ENCODE data around the gene RNF169. TPM values are rescaled to one million over a fixed set of nuclear protein-coding genes. Genes with fewer than 3 reads are reported as not detected.

RNF169 gene
- total RNA-seq, 1 experiment from 2014 or later, result 13.0 TPM

GRCh38 chr11:74820763-74821162 is 72.1 kb downstream of the RNF169 start:
- Histone ChIP-seq H3K23ac (ENCODE audit: insufficient read length, low read depth, low read length) (no peak overlapping the region), H3K56ac (ENCODE audit: insufficient read length, low read depth, low read length) (no peak overlapping the region), H3K4ac (ENCODE audit: low read depth, low read length) (no peak overlapping the region), H2BK15ac (ENCODE audit: low read depth, low read length) (no peak overlapping the region), H3K79me1 (ENCODE audit: insufficient read depth, low read depth, low read length, poor library complexity, severe bottlenecking) (peaks cover 3% of the 10 kb centered on the region), H4K91ac (ENCODE audit: insufficient read length, low read depth, low read length) (no peak overlapping the region), H2BK120ac (ENCODE audit: low read depth, low read length, poor library complexity, severe bottlenecking) (no peak overlapping the region), H2BK5ac (ENCODE audit: insufficient read length, low read length) (no peak overlapping the region), H3K27me3 (ENCODE audit: insufficient read depth, low read length) (no peaks in the 10 kb centered on the region), H3K18ac (ENCODE audit: insufficient read length, low read depth, low read length) (no peak overlapping the region), H4K20me1 (ENCODE audit: control insufficient read depth, insufficient read depth, insufficient read length) (no peaks in the 10 kb centered on the region), H2AFZ (ENCODE audit: low read length) (no peak overlapping the region), H3T11ph (ENCODE audit: low read length) (no peak overlapping the region), H3K23me2 (ENCODE audit: insufficient read length, low read depth, low read length, poor library complexity, severe bottlenecking) (no peaks in the 10 kb centered on the region), H3K9me3 (ENCODE audit: control insufficient read depth, low read depth, low read length) (no peaks in the 10 kb centered on the region), H2AK5ac (ENCODE audit: insufficient read length, low read length) (no peak overlapping the region), H3K27ac (ENCODE audit: insufficient read length, low read depth, low read length) (no peak overlapping the region), H3K4me1 (ENCODE audit: insufficient read depth, low read length) (no peaks in the 10 kb centered on the region), H3K79me2 (ENCODE audit: insufficient read depth, low read length) (no peaks in the 10 kb centered on the region), H2BK12ac (ENCODE audit: insufficient read length, low read depth, low read length) (no peak overlapping the region), H4K5ac (ENCODE audit: insufficient read length, low read depth, low read length) (no peak overlapping the region), H3K4me2 (ENCODE audit: insufficient read depth, insufficient read length, low read length) (no peak overlapping the region), H3K14ac (ENCODE audit: insufficient read depth, low read length) (no peak overlapping the region), H2BK20ac (ENCODE audit: low read depth, low read length, poor library complexity, severe bottlenecking) (no peak overlapping the region), H4K8ac (replicated peaks; ENCODE audit: insufficient read length, low read depth, low read length) (no peak overlapping the region), H3K9ac (ENCODE audit: extremely low read depth, insufficient read length, low read length) (no peak overlapping the region)
- Mint-ChIP-seq H3K9me3 (peaks cover 26 to 27% of the 10 kb centered on the region in 2 experiments), H3K36me3 (ENCODE audit: insufficient read depth in 1 of 3, low read depth in 3 of 3) (peaks cover 41 to 49% (median 44%) of the 10 kb centered on the region in 3 experiments), H3K27me3 (ENCODE audit: low read depth) (no peaks in the 10 kb centered on the region), H3K4me3 (no peak overlapping the region), H3K4me1 (no peaks in the 10 kb centered on the region), H3K27ac (no peak overlapping the region)
- no CpG with 5 or more reads among the region's 1 CpG for WGBS (ENCODE audit: extremely low coverage, insufficient read length, low lambda C conversion rate)
- TF ChIP-seq, protein P1, sequence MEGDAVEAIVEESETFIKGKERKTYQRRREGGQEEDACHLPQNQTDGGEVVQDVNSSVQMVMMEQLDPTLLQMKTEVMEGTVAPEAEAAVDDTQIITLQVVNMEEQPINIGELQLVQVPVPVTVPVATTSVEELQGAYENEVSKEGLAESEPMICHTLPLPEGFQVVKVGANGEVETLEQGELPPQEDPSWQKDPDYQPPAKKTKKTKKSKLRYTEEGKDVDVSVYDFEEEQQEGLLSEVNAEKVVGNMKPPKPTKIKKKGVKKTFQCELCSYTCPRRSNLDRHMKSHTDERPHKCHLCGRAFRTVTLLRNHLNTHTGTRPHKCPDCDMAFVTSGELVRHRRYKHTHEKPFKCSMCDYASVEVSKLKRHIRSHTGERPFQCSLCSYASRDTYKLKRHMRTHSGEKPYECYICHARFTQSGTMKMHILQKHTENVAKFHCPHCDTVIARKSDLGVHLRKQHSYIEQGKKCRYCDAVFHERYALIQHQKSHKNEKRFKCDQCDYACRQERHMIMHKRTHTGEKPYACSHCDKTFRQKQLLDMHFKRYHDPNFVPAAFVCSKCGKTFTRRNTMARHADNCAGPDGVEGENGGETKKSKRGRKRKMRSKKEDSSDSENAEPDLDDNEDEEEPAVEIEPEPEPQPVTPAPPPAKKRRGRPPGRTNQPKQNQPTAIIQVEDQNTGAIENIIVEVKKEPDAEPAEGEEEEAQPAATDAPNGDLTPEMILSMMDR (conservative IDR thresholded peaks at IDR 0.05), result no peak
- DNase-seq, result no peak

Data from H9 (cell line).